GM12875 (cell line): Measurements from ENCODE around the gene BBS7.

Experiments
- H3K4me3 ChIP-seq: one replicate; pipeline ENCODE4 v1.5.1; 2011; ENCODE audit warnings: low read depth, low read length, control low read depth
- CTCF ChIP-seq: IDR thresholded peaks from 2 replicates; pipeline ENCODE4 v1.5.1; 2011; ENCODE audit warnings: low read depth, mild to moderate bottlenecking, control low read depth, inconsistent platforms, low read length, moderate library complexity, borderline replicate concordance; ENCODE audit not compliant: insufficient read depth

Gene BBS7

GRCh38 chr4:121885115-121885514 lies 14.8 kb upstream of the BBS7 start:
- H3K4me3 ChIP-seq = no peak overlapping the region
- no peak for TF ChIP-seq CTCF

GRCh38 chr4:121881158-121881557 lies 10.9 kb upstream of the BBS7 start:
- no peak for TF ChIP-seq CTCF
- no peak overlapping the region for H3K4me3 ChIP-seq

- H3K4me3 ChIP-seq = no peak overlapping the region
- no peak for TF ChIP-seq CTCF
Measured at GRCh38 chr4:121879135-121879534, 8.9 kb upstream of the BBS7 start.

- TF ChIP-seq CTCF = no peak
- no peak overlapping the region for H3K4me3 ChIP-seq
Measured at GRCh38 chr4:121877041-121877773, 6.9 kb upstream of the BBS7 start.

- no peak overlapping the region for H3K4me3 ChIP-seq
- TF ChIP-seq CTCF = no peak
Measured at GRCh38 chr4:121876070-121876469, 5.8 kb upstream of the BBS7 start.

- no peak overlapping the region for H3K4me3 ChIP-seq
- no peak for TF ChIP-seq CTCF
Measured at GRCh38 chr4:121875652-121876051, 5.4 kb upstream of the BBS7 start.

GRCh38 chr4:121873604-121874003 lies 3.3 kb upstream of the BBS7 start:
- no peak for TF ChIP-seq CTCF
- no peak overlapping the region for H3K4me3 ChIP-seq
